IPS-18c (cell line): ENCODE data around the gene ASXL2.
"Not testable (repeated sequence)": the region's sequence is repeated elsewhere in the genome, so short reads cannot be mapped to it uniquely, and the experiment has no call there.

Source experiments
- H3K4me3 ChIP-seq: 2 replicates; pipeline ENCODE4 v1.7.0; 2013; ENCODE audit warnings: low read depth, mild to moderate bottlenecking, low read length, moderate library complexity; ENCODE audit not compliant: insufficient read depth
- H3K9me3 ChIP-seq: one replicate; pipeline ENCODE4 v1.6.1; 2013; ENCODE audit warnings: mild to moderate bottlenecking, low read length, moderate library complexity; ENCODE audit not compliant: control insufficient read depth, insufficient read depth

Gene ASXL2

DNA sequence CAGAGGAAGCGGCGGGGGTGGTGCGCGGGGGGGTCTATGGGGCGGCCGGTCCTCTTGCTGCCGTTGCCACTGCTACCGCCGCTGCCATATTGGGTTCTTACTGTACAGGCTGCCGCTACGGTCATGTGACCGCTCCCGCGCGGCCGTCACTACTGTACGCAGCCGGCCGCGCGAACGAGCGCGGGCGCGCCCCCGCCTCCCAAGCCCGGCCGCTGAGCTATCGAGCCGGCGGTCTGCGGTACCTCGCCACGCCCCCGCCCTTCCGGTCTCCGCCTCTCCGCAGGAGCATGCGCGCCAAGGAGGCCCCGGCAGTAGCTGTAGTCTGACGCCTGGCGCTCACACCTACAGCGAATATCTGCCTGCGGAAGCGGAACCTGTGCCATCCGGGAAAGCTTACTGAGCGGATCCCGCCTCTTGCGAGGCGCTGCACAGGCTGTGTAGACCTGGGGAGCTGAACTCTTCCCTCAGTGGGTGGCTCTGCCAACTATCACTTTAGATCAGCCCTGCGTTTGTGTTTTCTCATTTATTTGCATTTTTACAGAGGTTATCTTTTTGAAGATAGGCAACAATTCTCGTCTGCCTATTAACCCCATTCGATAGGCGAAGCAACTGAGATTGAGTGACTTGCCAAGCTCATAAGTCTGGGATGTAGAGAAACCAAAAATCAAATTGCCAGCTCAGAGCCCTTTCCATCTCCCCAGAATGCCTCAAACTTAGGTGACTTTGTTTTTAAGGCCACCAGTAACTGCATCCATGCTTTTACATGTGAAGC lies at the start of gene ASXL2:
Gene ASXL2 (minus strand): TSS at position 127 of the 772 bp plus-strand sequence. CDS start 265 bp downstream, outside the sequence.
- H3K4me3 ChIP-seq: peak within 1 kb of the TSS; percentile 98
- H3K9me3 ChIP-seq: peaks cover 5% of the 10 kb centered on the region

DNA sequence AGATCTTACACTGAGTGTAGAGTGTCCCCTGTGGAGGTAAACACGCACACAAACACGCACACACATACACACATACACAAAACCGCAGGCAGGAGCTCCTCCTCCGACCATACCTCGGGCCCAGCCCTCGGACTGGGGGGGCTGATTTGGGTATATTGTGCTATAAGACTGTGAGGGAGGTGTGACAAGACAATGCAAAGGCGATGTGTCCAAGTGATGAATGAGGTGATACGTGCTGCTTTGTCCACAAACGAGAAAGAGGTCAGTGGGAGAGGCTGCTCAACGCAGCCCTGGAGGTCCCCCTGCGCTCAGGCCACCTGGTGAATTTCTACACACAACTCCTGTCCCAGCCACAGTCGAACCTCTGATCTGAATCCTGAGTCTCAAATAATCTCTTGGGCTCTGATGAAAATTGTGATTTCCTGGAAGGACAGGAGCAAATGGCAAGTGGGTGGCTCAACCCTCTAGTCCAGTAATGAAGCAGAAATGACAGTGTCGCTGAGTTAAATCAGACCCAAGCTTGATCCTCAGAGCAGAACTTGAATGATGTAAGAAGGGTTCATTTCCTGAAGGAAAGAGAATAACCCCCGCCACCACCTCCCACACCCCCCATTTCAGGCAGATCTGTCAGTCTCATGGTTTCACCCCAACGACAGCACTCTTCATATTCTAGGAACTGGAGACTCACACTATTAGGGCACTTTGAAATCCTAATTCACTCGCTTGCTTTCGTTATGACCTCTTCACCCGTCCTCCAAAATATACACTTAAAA lies 48.9 kb upstream of the ASXL2 start:
- H3K4me3 ChIP-seq: no peak overlapping the region
- H3K9me3 ChIP-seq: no peaks in the 10 kb centered on the region

DNA sequence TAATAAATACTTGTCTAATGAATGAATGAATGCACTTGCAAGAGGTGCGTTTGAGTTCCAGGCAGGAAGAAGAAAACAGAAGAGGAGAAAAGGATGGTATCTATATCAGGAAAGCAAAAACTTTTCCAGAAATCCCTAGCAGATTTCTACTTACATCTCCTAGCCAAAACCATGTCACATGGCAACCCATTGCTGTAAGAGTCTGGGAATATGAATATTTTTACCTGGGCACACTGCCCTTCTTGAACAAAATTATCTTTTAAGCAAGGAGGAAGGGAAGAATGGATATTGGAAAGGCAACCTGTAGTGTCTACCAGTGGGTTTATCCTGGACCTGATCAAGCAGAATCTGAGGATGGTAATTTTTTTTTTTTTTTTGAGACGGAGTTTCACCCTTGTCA lies 44.2 kb upstream of the ASXL2 start:
- no peaks in the 10 kb centered on the region for H3K9me3 ChIP-seq
- no peak overlapping the region for H3K4me3 ChIP-seq

DNA sequence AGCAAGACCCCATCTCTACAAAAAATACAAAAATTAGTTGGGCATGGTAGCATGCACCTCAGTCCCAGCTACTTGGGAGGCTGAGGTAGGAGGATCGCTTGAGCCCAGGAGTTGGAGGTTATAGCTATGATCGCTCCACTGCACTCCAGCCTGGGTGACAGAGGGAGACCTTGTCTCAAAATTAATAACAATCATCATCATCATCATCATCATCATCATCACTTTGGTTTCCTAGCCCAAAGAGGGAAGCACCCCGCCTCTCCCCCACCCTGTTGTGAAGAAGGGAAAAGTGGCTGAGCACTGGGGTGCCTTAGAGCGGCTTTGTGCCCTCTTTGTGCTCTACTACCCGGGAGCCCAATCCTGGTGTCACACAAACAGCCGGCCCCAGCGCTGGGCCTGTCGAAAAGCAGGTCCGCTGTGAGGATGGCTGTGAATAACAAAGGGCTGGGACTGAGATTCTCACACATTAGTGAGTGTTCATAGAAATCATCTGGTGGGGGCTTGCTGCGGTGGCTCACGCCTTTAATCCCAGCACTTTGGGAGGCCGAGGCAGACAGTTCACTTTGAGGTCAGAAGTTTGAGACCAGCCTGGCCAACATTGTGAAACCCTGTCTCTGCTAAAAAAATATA lies 42.6 kb upstream of the ASXL2 start:
- Histone ChIP-seq H3K4me3 (no peak overlapping the region), H3K9me3 (no peaks in the 10 kb centered on the region)

DNA sequence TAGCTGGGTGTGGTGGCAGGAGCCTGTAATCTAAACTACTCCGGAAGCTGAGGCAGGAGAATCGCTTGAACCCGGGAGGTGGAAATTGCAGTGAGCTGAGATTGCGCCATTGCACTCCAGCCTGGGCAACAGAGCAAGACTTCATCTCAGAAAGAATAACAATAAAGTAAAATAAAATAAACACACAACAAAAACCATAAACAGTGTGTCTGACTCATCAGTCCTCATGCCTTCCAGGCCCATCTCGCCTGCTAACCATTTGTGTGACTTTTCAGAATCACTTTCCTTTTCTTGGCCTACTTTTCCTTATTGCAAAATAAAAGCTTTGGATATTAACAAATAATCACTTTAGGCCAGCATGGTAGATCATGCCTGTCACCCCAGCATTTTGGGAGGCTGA lies 42.0 kb upstream of the ASXL2 start:
- Histone ChIP-seq H3K4me3 (no peak overlapping the region), H3K9me3 (no peaks in the 10 kb centered on the region)

DNA sequence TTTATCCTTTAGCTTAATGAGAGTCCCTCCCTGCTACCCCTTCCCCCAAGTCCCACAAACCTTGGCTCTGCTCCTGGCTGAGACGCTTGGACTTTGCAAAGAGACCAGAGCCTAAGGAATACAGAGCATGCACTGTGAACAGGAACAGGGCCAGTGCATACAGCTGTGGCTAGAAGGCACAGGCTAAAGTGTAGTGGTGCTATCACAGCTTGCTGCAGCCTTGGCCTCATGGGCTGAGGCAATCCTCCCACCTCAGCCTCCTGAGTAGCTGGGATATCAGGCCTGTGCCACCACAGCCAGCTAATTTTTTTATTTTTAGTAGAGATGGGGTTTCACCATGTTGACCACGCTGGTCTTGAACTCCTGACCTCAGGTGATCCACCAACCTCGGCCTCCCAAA lies 39.5 kb upstream of the ASXL2 start:
- H3K4me3 ChIP-seq: no peak overlapping the region
- no peaks in the 10 kb centered on the region for H3K9me3 ChIP-seq

DNA sequence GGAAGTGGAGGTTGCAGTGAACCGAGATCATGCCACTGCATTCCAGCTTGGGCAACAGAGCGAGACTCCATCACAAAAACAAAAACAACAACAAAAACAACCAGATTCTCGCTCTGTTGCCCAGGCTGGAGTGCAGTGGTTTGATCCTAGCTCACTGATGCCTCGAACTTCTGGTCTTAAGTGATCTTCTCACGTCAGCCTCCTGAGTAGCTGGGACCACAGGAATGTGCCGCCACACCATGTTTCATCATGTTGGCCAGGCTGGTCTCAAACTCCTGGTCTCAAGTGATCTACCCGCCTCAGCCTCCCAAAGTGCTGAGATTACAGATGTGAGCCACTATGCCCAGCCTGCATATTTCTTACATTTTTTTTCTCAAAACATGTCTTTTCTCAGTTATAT lies 39.1 kb upstream of the ASXL2 start:
- not testable (repeated sequence) for H3K9me3 ChIP-seq

DNA sequence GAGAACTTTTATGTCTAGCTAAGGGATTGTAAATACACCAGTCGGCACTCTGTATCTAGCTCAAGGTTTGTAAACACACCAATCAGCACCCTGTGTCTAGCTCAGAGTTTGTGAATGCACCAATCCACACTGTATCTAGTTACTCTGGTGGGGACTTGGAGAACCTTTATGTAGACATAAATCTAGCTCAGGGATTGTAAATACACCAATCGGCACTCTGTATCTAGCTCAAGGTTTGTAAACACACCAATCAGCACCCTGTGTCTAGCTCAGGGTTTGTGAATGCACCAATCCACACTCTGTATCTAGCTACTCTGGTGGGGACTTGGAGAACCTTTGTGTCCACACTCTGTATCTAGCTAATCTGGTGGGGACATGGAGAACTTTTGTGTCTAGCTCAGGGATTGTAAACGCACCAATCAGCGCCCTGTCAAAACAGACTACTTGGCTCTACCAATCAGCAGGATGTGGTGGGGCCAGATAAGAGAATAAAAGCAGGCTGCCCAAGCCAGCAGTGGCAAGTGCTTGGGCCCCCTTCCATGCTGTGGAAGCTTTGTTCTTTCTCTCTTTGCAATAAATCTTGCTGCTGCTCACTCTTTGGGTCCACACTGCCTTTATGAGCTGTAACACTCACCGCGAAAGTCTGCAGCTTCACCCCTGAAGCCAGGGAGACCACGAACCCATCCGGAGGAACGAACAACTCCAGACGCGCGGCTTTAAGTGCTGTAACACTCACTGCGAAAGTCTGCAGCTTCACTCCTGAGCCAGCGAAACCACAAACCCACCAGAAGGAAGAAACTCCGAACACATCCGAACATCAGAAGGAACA lies 37.9 kb upstream of the ASXL2 start:
- not testable (repeated sequence) for H3K9me3 ChIP-seq, H3K4me3 ChIP-seq

More for the DNA sequence above, 39.1 kb upstream of the ASXL2 start:
- H3K4me3 ChIP-seq: not testable (repeated sequence)

DNA sequence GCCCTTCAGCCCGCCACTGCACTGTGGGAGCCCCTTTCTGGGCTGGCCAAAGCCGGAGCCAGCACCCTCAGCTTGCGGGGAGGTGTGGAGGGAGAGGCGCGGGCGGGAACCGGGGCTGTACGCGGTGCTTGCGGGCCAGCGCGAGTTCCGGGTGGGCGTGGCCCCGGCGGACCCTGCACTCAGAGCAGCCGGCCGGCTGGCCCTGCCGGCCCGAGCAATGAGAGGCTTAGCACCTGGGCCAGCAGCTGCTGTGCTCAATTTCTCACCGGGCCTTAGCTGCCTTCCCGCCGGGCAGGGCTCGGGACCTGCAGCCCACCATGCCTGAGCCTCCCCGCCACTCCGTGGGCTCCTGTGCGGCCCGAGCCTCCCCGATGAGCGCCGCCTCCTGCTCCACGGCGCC lies 37.1 kb upstream of the ASXL2 start:
- not testable (repeated sequence) for H3K4me3 ChIP-seq, H3K9me3 ChIP-seq

DNA sequence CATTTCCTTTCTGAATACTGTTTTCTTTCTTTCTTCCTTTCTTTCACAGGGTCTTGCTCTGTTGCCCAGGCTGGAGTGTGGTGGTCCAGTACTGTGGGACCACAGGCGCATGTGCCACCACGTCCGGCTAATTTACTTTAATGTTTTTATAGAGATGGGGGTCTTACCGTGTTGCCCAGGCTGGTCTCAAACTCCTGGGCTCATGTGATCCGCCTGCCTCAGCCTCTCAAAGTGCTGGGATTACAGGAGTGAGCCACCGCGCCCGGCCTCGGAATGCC lies 35.3 kb upstream of the ASXL2 start:
- not testable (repeated sequence) for H3K9me3 ChIP-seq, H3K4me3 ChIP-seq

DNA sequence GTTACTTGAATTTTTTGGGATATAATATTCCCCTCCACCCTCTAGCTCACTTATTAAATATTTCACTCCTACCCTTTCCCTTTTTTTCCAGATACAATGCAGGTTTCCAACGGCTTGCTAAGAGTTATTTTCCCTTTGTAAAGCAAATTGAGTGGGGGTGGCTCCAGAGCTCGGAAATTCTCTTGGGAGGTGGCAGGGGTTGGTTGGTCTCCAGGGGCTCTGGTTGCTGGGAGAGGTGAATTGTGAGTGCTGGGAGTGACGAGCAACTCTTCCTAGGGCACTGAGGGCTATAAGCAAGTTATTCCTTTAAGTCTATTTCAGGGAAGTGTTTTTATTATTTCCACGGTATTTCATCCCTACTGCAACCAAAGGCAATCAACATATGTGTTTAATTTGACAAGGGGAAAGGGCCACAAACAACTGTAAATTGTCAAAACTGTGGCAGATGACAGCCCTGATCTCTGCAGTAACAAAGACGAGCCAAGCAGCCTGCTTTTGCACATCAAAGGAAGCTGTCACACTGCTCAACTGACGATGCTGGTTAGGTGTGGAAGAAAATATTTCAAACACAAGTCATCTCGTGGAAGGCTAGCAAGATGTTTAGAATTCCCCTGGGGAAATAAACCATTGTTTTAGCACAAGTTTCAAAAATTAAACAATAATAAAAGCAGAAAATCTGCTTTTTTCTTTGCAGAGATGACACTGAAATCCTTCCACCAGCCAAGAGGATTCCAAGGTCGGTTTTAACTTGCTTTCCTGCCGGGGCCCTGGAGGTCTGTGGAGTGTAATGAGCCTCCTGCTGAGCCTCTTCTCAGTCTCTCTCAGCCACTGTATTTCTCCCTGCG lies 34.8 kb upstream of the ASXL2 start:
- H3K9me3 ChIP-seq: no peaks in the 10 kb centered on the region
- no peak overlapping the region for H3K4me3 ChIP-seq

DNA sequence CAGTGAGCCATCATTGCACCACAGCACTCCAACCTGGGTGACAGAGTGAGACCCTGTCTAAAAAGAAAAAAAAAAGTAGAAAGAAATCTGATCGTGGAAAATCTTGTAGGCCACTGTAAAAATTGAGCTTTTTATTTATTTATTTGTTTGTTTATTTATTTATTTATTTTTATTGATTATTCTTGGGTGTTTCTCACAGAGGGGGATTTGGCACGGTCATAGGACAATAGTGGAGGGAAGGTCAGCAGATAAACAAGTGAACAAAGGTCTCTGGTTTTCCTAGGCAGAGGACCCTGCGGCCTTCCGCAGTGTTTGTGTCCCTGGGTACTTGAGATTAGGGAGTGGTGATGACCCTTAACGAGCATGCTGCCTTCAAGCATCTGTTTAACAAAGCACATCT lies 31.3 kb upstream of the ASXL2 start:
- H3K9me3 ChIP-seq, H3K4me3 ChIP-seq: not testable (repeated sequence)

DNA sequence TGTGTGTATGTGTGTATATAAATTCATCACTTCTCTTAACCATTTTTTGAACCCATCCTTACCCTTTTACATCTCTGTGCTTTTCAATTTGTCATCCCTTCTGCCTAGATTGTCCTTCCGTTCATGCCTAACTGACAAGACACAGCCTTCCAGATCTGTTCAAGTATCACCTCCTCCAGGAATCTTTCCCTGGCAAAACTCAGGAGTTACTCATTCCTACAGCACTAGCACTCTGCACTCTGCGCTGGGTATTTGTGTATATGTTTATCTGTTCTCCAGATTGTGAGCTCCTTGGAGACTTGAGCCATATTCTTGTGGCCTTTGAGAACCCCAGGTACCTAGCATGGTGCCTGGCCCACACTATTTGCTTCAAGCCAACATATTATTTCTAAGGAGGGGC lies 26.8 kb upstream of the ASXL2 start:
- H3K9me3 ChIP-seq: no peaks in the 10 kb centered on the region
- no peak overlapping the region for H3K4me3 ChIP-seq

DNA sequence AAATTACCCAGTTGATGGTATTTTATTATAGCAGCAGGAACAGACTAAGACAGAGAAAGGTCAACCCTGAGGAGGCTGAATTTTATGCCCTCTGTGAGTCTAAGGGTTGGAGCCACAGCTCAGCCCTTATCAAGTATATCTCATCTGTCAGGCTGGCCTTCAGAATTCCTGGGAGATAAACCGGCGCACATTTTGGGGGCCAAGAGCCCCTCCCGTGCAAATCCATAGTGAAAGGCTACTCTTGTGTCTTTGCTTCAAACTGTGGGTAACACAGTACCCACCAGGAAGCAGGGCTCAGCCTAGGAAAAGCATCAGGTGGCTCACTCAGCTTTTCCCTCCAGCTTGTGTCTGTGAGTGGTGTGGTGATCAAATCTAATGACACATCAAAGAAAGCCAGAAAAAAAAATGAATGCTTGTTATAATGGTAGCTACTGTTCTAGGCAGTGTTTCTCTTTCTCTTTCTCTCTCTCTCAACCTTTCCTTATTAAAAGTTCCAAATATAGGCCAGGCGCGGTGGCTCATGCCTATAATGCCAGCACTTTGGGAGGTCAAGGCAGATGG lies 25.0 kb upstream of the ASXL2 start:
- Histone ChIP-seq H3K9me3 (no peaks in the 10 kb centered on the region), H3K4me3 (no peak overlapping the region)

DNA sequence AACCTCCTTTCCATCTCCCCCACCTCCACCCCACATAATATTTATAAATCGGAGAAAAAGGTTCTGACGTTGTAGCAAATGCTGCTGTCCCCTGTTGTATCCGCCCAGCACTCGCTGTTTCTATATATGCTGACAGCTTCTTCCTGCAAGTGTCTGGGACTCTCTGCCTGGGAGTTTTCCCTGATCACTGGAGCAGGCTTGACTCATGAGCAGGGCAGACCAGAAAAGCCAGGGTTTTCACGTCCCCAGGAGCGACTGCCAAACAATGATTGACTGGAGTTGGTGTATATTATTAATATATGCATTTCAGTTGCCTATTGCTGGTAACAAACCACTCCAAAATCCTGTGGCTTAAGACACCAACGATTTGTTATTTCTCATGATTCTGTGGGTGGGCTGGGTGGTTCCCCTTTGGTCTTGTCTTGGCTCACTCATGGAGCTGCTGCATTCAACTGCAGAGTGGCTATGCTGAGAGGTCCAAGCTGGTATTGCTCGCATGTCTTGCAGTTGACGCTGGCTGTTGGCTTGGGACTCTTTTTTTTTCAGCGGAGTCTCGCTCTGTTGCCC lies 21.2 kb upstream of the ASXL2 start:
- H3K9me3 ChIP-seq: no peaks in the 10 kb centered on the region
- no peak overlapping the region for H3K4me3 ChIP-seq

DNA sequence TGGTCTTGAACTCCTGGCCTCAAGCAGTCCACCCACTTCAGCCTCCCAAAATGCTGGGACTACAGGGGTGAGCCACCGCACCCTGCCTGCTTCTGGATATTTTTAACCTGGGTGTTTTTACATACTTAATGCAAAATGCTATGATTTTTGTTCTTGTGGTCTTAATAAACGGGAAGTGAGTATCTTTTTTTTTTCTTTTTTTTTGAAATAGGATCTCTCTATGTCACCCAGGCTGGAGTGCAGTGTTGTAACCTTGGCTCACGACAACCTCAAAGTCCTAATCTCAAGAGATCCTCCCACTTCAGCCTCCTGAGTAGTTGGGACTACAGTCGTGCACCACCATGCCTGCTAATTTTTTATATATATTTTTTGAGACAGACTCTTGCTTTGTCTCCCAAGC lies 19.2 kb upstream of the ASXL2 start:
- no peak overlapping the region for H3K4me3 ChIP-seq
- H3K9me3 ChIP-seq: no peaks in the 10 kb centered on the region
